Motor neuron (in vitro differentiated cells): ENCODE data around the gene ACO2. TPM values are rescaled to one million over a fixed set of nuclear protein-coding genes. Genes with fewer than 3 reads are reported as not detected.
"Not testable (repeated sequence)": the region's sequence is repeated elsewhere in the genome, so short reads cannot be mapped to it uniquely, and the experiment has no call there.

ENCODE experiments used
- ATAC-seq, 8 experiments: fragments of 200-7000 bp; cut with Tn5 transposase; replicated peaks in 6 of 8; 2 replicates each; pipeline ENCODE4 v1.8.0; 2021; ENCODE audit warnings: mild to moderate bottlenecking in 8 of 8, moderate library complexity in 8 of 8
- H3K27ac ChIP-seq, 2 donors: fragments of 250-450 bp; sonication (Bioruptor Pico); 2 replicates each; pipeline ENCODE4 v1.9.0; 2021; ENCODE audit warnings: antibody characterized with exemption in 2 of 2, mild to moderate bottlenecking in 2 of 2, moderate library complexity in 1 of 2
- H3K4me1 ChIP-seq, 2 donors: fragments of 250-450 bp; sonication (Bioruptor Pico); replicated peaks in 1 of 2; 2 replicates each; pipeline ENCODE4 v1.6.1; 2021; ENCODE audit warnings: antibody characterized with exemption in 2 of 2, mild to moderate bottlenecking in 2 of 2, moderate library complexity in 1 of 2
- H3K4me3 ChIP-seq, 5 donors: fragments of 250-450 bp; sonication (Bioruptor Pico); 2 replicates each; pipeline ENCODE4 v1.9.0; 2021; ENCODE audit warnings: antibody characterized with exemption in 5 of 5, mild to moderate bottlenecking in 5 of 5, moderate library complexity in 4 of 5
- WGBS, 10 experiments: fragments of 450-650 bp; shearing (Covaris generic); methylation state at CpG; one replicate each; pipeline ENCODE4 v1.0.0; 2022; 5-methylcytosine and 5-hydroxymethylcytosine counted together
- in situ Hi-C, 9 experiments: fragments of 400-800 bp; cut with MboI; loops; one replicate each; pipeline ENCODE4 v1.15.0; 2021; ENCODE audit warnings: low sequenced_read_pairs in 9 of 9, low pct_unique_long_range_greater_than_20kb in 2 of 9; ENCODE audit not compliant: unreplicated experiment in 9 of 9
- total RNA-seq, 8 experiments: library from RNA; unstranded; fragments of 300-600 nt; gene quantifications; 2 replicates each; pipeline versions ENCODE4 v1.2.3 to v1.2.4, GENCODE V29; 2022

ACO2 gene
- total RNA-seq, 8 experiments from 2014 or later: 59.9 to 182 (median 83.6) TPM

- H3K27ac ChIP-seq: no peak overlapping the region
- ATAC-seq: peak in 4 of 8 experiments; percentile 3 to 87 (median 62)
- H3K4me3 ChIP-seq: no peak overlapping the region
- H3K4me1 ChIP-seq: peaks cover 34 to 54% of the 10 kb centered on the region in 2 donors
- in situ Hi-C loops: no loop called here
- WGBS, 10 experiments: 20 to 100% (median 79%) methylated on average over 1 to 3 of the region's 8 CpGs; no CpG with 5 or more reads in 1 of the 10 experiments
Measured at GRCh38 chr22:41565403-41566054, 96.6 kb downstream of the ACO2 start.

GRCh38 chr22:41567512-41567768 is 98.5 kb downstream of the ACO2 start:
- in situ Hi-C loops: no loop called here
- no peak overlapping the region for H3K27ac ChIP-seq
- H3K4me1 ChIP-seq: peaks cover 25 to 35% of the 10 kb centered on the region in 2 donors
- no peak overlapping the region for H3K4me3 ChIP-seq
- no peak for ATAC-seq
- WGBS, 10 experiments: 20 to 100% (median 90%) methylated on average over 1 to 3 of the region's 3 CpGs; no CpG with 5 or more reads in 5 of the 10 experiments

GRCh38 chr22:41568811-41569210 is 99.9 kb downstream of the ACO2 start:
- peak in 5 of 8 experiments; percentile 77 to 93 (median 87) for ATAC-seq
- H3K4me3 ChIP-seq: no peak overlapping the region
- WGBS, 10 experiments: 9 to 70% (median 60%) methylated on average over 1 to 4 of the region's 7 CpGs; no CpG with 5 or more reads in 5 of the 10 experiments
- in situ Hi-C loops: no loop called here
- H3K4me1 ChIP-seq: peaks cover 16 to 26% of the 10 kb centered on the region in 2 donors
- H3K27ac ChIP-seq: peak overlapping the region; percentile 58 to 66

- H3K4me3 ChIP-seq: no peak overlapping the region
- peaks cover 16 to 26% of the 10 kb centered on the region in 2 donors for H3K4me1 ChIP-seq
- no peak for ATAC-seq
- in situ Hi-C loops: no loop called here
- WGBS, 10 experiments: 76% methylated on average over 2 of the region's 3 CpGs; no CpG with 5 or more reads in 9 of the 10 experiments
- peak overlapping the region in 1 of 2 donors; percentile 25 for H3K27ac ChIP-seq
Measured at GRCh38 chr22:41570221-41570620, 101.3 kb downstream of the ACO2 start.

- 100% methylated on average over 1 to 2 of the region's 14 CpGs; no CpG with 5 or more reads in 8 of the 10 experiments for WGBS, 10 experiments
- no peak for ATAC-seq
- Histone ChIP-seq H3K27ac (no peak overlapping the region), H3K4me1 (peaks cover 16 to 19% of the 10 kb centered on the region in 2 donors), H3K4me3 (no peak overlapping the region)
- in situ Hi-C loops: no loop called here
Measured at GRCh38 chr22:41571786-41572185, 102.9 kb downstream of the ACO2 start.

GRCh38 chr22:41572305-41572704 is 103.4 kb downstream of the ACO2 start:
- peaks cover 16 to 19% of the 10 kb centered on the region in 2 donors for H3K4me1 ChIP-seq
- H3K4me3 ChIP-seq, ATAC-seq, in situ Hi-C loops, H3K27ac ChIP-seq: not testable (repeated sequence)
- WGBS, 10 experiments: 100% methylated on average over 1 of the region's 3 CpGs; no CpG with 5 or more reads in 9 of the 10 experiments

GRCh38 chr22:41573677-41574076 is 104.8 kb downstream of the ACO2 start:
- WGBS, 10 experiments: 60 to 100% (median 96%) methylated on average over 1 to 5 of the region's 11 CpGs; no CpG with 5 or more reads in 7 of the 10 experiments
- in situ Hi-C loops: no loop called here

GRCh38 chr22:41574847-41575381 is 106.0 kb downstream of the ACO2 start:
- peak; percentile 32 to 79 (median 46) for ATAC-seq
- peaks cover under 1 to 2% of the 10 kb centered on the region in 2 donors for H3K4me1 ChIP-seq
- in situ Hi-C loops: no loop called here
- no peak overlapping the region for H3K4me3 ChIP-seq
- 45 to 69% (median 56%) methylated on average over 4 to 5 of the region's 26 CpGs; no CpG with 5 or more reads in 7 of the 10 experiments for WGBS, 10 experiments
- no peak overlapping the region for H3K27ac ChIP-seq

More at GRCh38 chr22:41573677-41574076, 104.8 kb downstream of the ACO2 start:
- ATAC-seq: no peak
- H3K4me3 ChIP-seq: no peak overlapping the region
- no peak overlapping the region for H3K27ac ChIP-seq
- peaks cover 13 to 14% of the 10 kb centered on the region in 2 donors for H3K4me1 ChIP-seq

- 40% methylated on average over 1 of the region's 15 CpGs; no CpG with 5 or more reads in 9 of the 10 experiments for WGBS, 10 experiments
- Histone ChIP-seq H3K27ac (no peak overlapping the region), H3K4me1 (no peaks in the 10 kb centered on the region), H3K4me3 (no peak overlapping the region)
- in situ Hi-C loops: no loop called here
- peak in 3 of 8 experiments; percentile 8 to 16 (median 10) for ATAC-seq
Measured at GRCh38 chr22:41575533-41575932, 106.6 kb downstream of the ACO2 start.

- no peaks in the 10 kb centered on the region for H3K4me1 ChIP-seq
- H3K27ac ChIP-seq: peak overlapping the region in 1 of 2 donors; percentile 41
- H3K4me3 ChIP-seq: no peak overlapping the region
- ATAC-seq: peak; percentile 39 to 92 (median 53)
- 54 to 100% (median 75%) methylated on average over 1 to 5 of the region's 9 CpGs; no CpG with 5 or more reads in 4 of the 10 experiments for WGBS, 10 experiments
- in situ Hi-C loops: no loop called here
Measured at GRCh38 chr22:41576877-41577276, 108.0 kb downstream of the ACO2 start.

- 78 to 100% (median 93%) methylated on average over 3 to 6 of the region's 8 CpGs; no CpG with 5 or more reads in 6 of the 10 experiments for WGBS, 10 experiments
- no peak for ATAC-seq
- in situ Hi-C loops: no loop called here
- Histone ChIP-seq H3K4me3 (no peak overlapping the region), H3K4me1 (no peaks in the 10 kb centered on the region), H3K27ac (no peak overlapping the region)
Measured at GRCh38 chr22:41578114-41578513, 109.2 kb downstream of the ACO2 start.
